Measurements from ENCODE around the gene FAM83G.

FAM83G gene

GRCh38 chr17:18955009-18955408 lies 49.6 kb downstream of the FAM83G start:
- no peak for TF ChIP-seq CTCF (IDR thresholded peaks at IDR 0.05; ENCODE audit: borderline replicate concordance, insufficient read depth, low read depth, low read length)
- no peak overlapping the region for H3K4me3 ChIP-seq (ENCODE audit: low read depth, low read length)

GRCh38 chr17:18954321-18954720 lies 50.2 kb downstream of the FAM83G start:
- H3K4me3 ChIP-seq (ENCODE audit: low read depth, low read length): no peak overlapping the region
- no peak for TF ChIP-seq CTCF (IDR thresholded peaks at IDR 0.05; ENCODE audit: borderline replicate concordance, insufficient read depth, low read depth, low read length)

GRCh38 chr17:18953231-18953728 lies 51.3 kb downstream of the FAM83G start:
- no peak for TF ChIP-seq CTCF (IDR thresholded peaks at IDR 0.05; ENCODE audit: borderline replicate concordance, insufficient read depth, low read depth, low read length)
- H3K4me3 ChIP-seq (ENCODE audit: low read depth, low read length): no peak overlapping the region

GRCh38 chr17:18951941-18952842 lies 52.4 kb downstream of the FAM83G start, which contains the start of gene SLC5A10:
Gene SLC5A10, plus strand, starts transcription at chr17:18952165. Its CDS starts 41 bp downstream, at chr17:18952206.
- TF ChIP-seq CTCF (IDR thresholded peaks at IDR 0.05; ENCODE audit: borderline replicate concordance, insufficient read depth, low read depth, low read length): no peak
- H3K4me3 ChIP-seq (ENCODE audit: low read depth, low read length): no peak within 1 kb of the TSS

GRCh38 chr17:18950944-18951905 lies 53.3 kb downstream of the FAM83G start:
- no peak for TF ChIP-seq CTCF (IDR thresholded peaks at IDR 0.05; ENCODE audit: borderline replicate concordance, insufficient read depth, low read depth, low read length)
- H3K4me3 ChIP-seq (ENCODE audit: low read depth, low read length): no peak overlapping the region

- no peak for TF ChIP-seq CTCF (IDR thresholded peaks at IDR 0.05; ENCODE audit: borderline replicate concordance, insufficient read depth, low read depth, low read length)
Measured at GRCh38 chr17:18950346-18950745, 54.2 kb downstream of the FAM83G start.

More at GRCh38 chr17:18950346-18950745, 54.2 kb downstream of the FAM83G start:
- no peak overlapping the region for H3K4me3 ChIP-seq (ENCODE audit: low read depth, low read length)
